Aorta (tissue), 5 donors: ENCODE data around the gene ZDHHC11B. TPM values are rescaled to one million over a fixed set of nuclear protein-coding genes. Genes with fewer than 3 reads are reported as not detected.
"Not testable (repeated sequence)": the region's sequence is repeated elsewhere in the genome, so short reads cannot be mapped to it uniquely, and the experiment has no call there.

Source experiments
- ATAC-seq: fragments of 200-7000 bp; cut with Tn5 transposase; one replicate; pipeline ENCODE4 v1.9.1; 2022; ENCODE audit warnings: moderate library complexity; ENCODE audit not compliant: low FRiP score
- DNase-seq, 2 donors: peaks; one replicate each; pipeline ENCODE4 v3.0.0-alpha.2; 2020
- H3K27ac ChIP-seq, 2 donors: one replicate each; pipeline ENCODE4 v1.5.1; 2013; ENCODE audit warnings: low read length in 2 of 2, mild to moderate bottlenecking in 2 of 2, moderate library complexity in 2 of 2, control low read depth in 1 of 2, inconsistent platforms in 1 of 2, low read depth in 1 of 2
- H3K27me3 ChIP-seq, 2 donors: one replicate each; pipeline ENCODE4 v1.6.1; 2013; ENCODE audit warnings: control low read depth in 1 of 2, low read length in 1 of 2, mild to moderate bottlenecking in 1 of 2, moderate library complexity in 1 of 2; ENCODE audit not compliant: insufficient read depth in 2 of 2, control insufficient read depth in 1 of 2
- H3K36me3 ChIP-seq, 2 donors: one replicate each; pipeline ENCODE4 v1.6.1; 2013; ENCODE audit warnings: control low read depth in 1 of 2, low read length in 1 of 2, mild to moderate bottlenecking in 1 of 2; ENCODE audit not compliant: insufficient read depth in 2 of 2, control insufficient read depth in 1 of 2
- H3K4me1 ChIP-seq, 2 donors: one replicate each; pipeline ENCODE4 v1.6.1; 2013; ENCODE audit warnings: low read length in 2 of 2, control low read depth in 1 of 2, mild to moderate bottlenecking in 1 of 2, moderate library complexity in 1 of 2; ENCODE audit not compliant: insufficient read depth in 2 of 2, control insufficient read depth in 1 of 2
- H3K4me3 ChIP-seq, 2 donors: one replicate each; pipeline ENCODE4 v1.5.1; 2013; ENCODE audit warnings: low read length in 2 of 2, control low read depth in 1 of 2, mild to moderate bottlenecking in 1 of 2
- H3K9me3 ChIP-seq: one replicate; pipeline ENCODE4 v1.6.1; 2013; ENCODE audit warnings: mild to moderate bottlenecking, low read length; ENCODE audit not compliant: control insufficient read depth
- WGBS, 2 donors: extraction: QIAGEN DNeasy Blood & Tissue Kit; methylation state at CpG; one replicate each; pipeline ENCODE4 v1.1.7; 2013; 5-methylcytosine and 5-hydroxymethylcytosine counted together
- intact Hi-C, 2 donors: fragments of 100-400 bp; cut with DNase I; formaldehyde crosslinking; loops; one replicate each; pipeline versions ENCODE4 v1.14.2 to v1.15.0; 2022
- polyA plus RNA-seq, 2 donors: library from polyadenylated mRNA; stranded (reverse); fragments of 200-250 nt; gene quantifications; one replicate each; pipeline ENCODE4 v1.2.3, GENCODE V29; 2013
- total RNA-seq, 2 donors: library from RNA; stranded (reverse); fragmentation: NEBNext Ultra II Directional; extraction: Animal tissue kit (Norgen Biotek cat#: 25700); gene quantifications; one replicate each; pipeline ENCODE4 v1.2.1, GENCODE V29; 2021
- donor health status: healthy with polysubstance abuse.
- donor health status: Bipolar disorder and iron deficiency.
- donor health status: DM: no; HTN: no; CAD: no.
- donor health status: DM: no; HTN: no; CAD: no.
- donor health status: DM: yes; HTN: yes; CAD: no.

The ZDHHC11B gene
- total and polyA plus RNA-seq, 4 donors = 2.0 to 17.7 (median 5.2) TPM

DNA sequence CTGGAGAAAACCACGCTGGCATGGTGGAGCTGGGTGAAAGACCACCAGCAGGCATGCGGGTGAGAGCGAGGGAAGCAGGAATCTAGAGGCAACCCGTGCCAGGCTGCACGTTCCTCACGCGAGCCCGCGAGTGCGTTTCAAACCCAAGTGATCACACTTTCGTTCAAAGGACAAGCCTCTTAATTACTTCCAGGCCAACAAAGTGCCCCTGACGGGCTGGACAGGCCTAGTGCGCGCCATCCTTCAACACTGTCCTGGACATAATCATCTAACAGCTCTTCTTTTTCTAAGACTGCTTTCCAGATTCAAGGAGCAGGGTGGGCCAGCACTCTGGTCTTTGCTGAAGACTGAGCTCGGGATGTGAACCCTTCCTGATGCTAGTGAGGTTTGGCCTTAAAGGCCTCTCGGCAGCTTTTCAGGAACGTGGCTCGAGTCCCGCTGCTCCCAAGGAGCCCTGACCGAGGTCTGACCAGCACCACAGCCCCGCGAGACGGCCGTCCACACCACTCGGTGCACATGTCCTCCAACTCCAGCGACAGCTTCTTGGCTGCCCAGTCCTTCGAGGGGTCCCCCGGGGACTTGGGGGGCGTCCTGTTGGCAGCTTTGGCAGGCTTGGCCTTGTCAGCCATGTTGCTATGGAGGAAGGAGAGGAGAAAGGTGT is 14.9 kb downstream of the ZDHHC11B start:
- H3K36me3 ChIP-seq, H3K4me1 ChIP-seq, H3K4me3 ChIP-seq, H3K27me3 ChIP-seq, ATAC-seq, H3K9me3 ChIP-seq, intact Hi-C loops, H3K27ac ChIP-seq: not testable (repeated sequence)
- WGBS, 2 donors = 89 to 92% methylated on average over 28 to 29 of the region's 29 CpGs
- DNase-seq = peak; percentile 47 to 82

DNA sequence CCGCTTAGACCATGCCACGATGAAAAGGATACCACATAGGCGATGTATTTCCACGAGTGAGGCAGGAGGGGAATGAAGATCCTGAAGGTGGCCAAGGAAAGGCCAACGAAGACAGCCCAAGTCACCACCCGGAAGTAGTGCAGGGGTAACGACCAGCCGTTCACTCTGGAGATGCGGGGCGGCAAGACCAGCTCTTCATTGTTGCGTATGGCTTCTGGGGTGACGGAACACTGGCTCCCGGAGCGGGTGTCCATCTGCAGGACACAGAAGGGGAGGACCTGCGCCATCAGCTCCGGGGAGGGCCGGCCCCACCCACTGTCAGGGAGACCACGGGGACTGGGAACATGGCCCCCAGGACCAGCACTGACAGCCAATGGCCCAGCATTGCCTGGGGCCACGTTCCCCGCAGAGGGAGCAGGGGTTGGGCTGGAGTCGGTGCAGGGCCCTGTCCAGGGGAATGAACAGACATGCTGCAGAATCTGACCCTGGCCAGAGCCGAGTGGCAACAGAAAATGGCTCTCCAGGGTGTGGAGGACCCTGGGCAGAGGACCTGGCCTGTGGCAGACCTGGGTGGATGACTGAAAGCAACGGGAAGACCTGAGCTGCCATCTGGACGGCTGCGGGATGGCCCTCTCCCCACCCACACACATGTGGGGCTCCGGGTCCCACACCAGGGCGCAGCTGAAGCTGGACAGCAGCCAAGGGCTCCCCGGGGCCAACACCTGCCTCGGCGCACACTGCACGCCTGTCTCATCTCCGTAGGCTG is 17.7 kb downstream of the ZDHHC11B start:
- Histone ChIP-seq H3K4me3 (no peak overlapping the region), H3K36me3 (peaks cover 0 to 1% of the 10 kb centered on the region in 2 donors), H3K27ac (no peak overlapping the region), H3K4me1 (no peaks in the 10 kb centered on the region), H3K27me3 (no peaks in the 10 kb centered on the region), H3K9me3 (no peaks in the 10 kb centered on the region)
- intact Hi-C loops = no loop called here
- peak; percentile 52 to 84 for DNase-seq
- ATAC-seq = no peak
- WGBS, 2 donors = 83 to 87% methylated on average over 29 to 32 of the region's 32 CpGs

DNA sequence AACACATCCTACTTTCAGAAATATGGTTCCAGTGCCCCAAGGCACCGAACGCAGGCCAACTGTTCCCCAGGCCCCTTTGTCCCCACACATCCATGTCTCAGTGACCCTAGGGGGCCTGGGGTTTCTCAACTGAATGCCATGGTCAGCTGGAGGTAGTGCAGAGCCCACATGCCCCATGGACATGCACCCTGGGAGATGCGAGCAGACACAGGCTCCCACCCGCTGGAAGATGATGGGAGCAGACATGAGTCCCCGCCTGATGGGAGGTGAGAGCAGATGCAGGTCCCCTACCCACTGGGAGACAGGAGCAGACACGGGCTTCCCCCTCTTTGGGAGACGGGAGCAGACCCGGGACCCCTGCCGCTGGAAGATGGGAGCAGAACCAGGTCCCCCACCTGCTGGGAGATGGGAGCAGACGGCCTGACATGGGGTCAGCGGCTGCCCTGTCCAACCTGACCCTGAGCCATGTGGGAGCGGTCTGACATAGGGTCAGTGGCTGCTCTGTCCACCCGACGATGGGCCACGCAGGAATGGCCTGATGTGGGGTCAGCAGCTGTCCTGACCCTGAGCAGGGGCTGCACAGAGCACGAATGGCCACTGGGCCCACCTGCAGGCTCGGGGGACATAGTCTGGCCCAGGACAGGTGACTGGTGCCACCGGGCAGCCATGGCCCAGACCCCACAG is 18.4 kb downstream of the ZDHHC11B start:
- Histone ChIP-seq H3K4me3 (no peak overlapping the region), H3K27me3 (no peaks in the 10 kb centered on the region), H3K9me3 (no peaks in the 10 kb centered on the region), H3K4me1 (no peaks in the 10 kb centered on the region), H3K27ac (no peak overlapping the region), H3K36me3 (peaks cover 0 to 1% of the 10 kb centered on the region in 2 donors)
- DNase-seq (peak; percentile 45 to 84), ATAC-seq (peak; percentile 3)
- WGBS, 2 donors = 89 to 94% methylated on average over 17 to 18 of the region's 18 CpGs
- intact Hi-C loops = no loop called here

DNA sequence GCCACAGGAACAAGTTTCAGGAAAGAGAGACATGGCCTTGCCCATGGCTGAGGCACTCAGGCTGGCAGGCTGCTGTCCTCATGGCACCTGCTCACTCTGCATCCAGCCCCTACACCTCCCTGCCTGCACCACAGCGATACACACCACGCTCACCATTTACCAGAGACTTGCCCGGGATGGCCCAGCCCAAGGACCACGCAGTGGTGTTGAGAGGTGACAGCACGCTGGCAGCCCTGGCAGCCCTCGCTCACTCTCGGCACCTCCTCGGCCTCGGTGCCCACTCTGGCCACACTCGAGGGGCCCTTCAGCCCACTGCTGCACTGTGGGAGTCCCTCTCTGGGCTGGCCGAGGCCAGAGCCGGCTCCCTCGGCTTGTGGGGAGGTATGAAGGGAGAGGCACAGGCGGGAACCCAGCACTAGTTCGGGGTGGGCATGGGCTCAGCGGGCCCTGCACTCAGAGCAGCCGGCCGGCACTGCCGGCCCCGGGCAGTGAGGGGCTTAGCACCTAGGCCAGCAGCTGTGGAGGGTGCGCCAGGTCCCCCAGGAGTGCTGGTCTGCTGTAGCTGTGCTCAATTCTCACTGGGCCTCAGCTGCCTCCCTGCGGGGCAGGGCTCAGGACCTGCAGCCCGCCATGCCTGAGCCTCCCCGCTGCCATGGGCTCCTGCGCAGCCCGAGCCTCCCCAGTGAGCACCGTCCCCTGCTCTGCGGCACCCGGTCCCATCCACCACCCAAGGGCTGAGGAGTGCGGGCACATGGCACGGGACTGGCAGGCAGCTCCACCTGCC is 20.3 kb downstream of the ZDHHC11B start:
- no peak for ATAC-seq
- H3K36me3 ChIP-seq = peaks cover 0 to 1% of the 10 kb centered on the region in 2 donors
- H3K27me3 ChIP-seq = no peaks in the 10 kb centered on the region
- intact Hi-C loops = no loop called here
- WGBS, 2 donors = 95 to 98% methylated on average over 28 to 31 of the region's 31 CpGs
- no peak overlapping the region for H3K27ac ChIP-seq
- H3K4me1 ChIP-seq = no peaks in the 10 kb centered on the region
- H3K9me3 ChIP-seq = no peaks in the 10 kb centered on the region
- DNase-seq = peak; percentile 49 to 83
- no peak overlapping the region for H3K4me3 ChIP-seq

DNA sequence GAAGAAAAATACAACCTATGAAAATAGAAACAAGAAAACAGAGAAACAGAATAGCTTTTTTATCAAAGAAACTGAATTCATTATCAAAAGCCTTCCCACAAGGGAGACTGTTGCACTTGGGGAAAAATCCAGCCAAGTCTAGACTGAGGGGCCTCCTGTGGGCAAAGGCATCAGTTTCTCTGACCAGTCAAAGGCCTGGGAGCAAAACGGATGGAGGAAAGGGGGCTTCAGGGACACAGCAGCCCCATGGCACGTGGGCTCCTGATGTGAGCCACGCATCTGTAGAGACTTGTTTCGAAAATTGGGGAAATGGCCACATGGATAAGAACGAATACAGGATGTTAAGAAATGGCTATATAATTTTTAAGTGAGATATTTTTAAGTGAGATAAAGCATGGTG is 21.1 kb downstream of the ZDHHC11B start:
- DNase-seq (peak; percentile 6 to 61), ATAC-seq (no peak)
- H3K27ac ChIP-seq = no peak overlapping the region
- 78 to 83% methylated on average over 5 of the region's 5 CpGs for WGBS, 2 donors
- no peak overlapping the region for H3K4me3 ChIP-seq
- H3K9me3 ChIP-seq = no peaks in the 10 kb centered on the region
- intact Hi-C loops = no loop called here
- no peaks in the 10 kb centered on the region for H3K27me3 ChIP-seq
- H3K36me3 ChIP-seq = peaks cover 0 to 1% of the 10 kb centered on the region in 2 donors
- no peaks in the 10 kb centered on the region for H3K4me1 ChIP-seq

DNA sequence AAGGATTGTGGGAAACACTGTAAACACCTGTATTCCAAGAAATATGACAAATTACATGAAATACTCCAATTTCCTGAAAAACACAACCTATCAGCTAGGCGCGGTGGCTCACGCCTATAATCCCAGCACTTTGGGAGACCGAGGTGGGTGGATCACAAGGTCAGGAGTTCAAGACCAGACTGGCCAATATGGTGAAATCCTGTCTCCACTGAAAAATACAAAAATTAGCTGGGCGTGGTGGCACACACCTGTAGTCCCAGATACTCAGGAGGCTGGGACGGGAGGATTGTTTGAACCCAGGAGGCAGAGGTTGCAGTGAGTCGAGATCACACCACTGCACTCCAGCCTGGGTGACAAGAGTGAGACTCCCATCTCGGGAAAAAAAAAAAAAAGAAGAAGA is 21.5 kb downstream of the ZDHHC11B start:
- H3K4me1 ChIP-seq, H3K36me3 ChIP-seq, ATAC-seq, H3K27me3 ChIP-seq, H3K27ac ChIP-seq, H3K4me3 ChIP-seq, intact Hi-C loops, H3K9me3 ChIP-seq: not testable (repeated sequence)
- DNase-seq = peak; percentile 9 to 49
- 91 to 97% methylated on average over 8 of the region's 8 CpGs for WGBS, 2 donors

DNA sequence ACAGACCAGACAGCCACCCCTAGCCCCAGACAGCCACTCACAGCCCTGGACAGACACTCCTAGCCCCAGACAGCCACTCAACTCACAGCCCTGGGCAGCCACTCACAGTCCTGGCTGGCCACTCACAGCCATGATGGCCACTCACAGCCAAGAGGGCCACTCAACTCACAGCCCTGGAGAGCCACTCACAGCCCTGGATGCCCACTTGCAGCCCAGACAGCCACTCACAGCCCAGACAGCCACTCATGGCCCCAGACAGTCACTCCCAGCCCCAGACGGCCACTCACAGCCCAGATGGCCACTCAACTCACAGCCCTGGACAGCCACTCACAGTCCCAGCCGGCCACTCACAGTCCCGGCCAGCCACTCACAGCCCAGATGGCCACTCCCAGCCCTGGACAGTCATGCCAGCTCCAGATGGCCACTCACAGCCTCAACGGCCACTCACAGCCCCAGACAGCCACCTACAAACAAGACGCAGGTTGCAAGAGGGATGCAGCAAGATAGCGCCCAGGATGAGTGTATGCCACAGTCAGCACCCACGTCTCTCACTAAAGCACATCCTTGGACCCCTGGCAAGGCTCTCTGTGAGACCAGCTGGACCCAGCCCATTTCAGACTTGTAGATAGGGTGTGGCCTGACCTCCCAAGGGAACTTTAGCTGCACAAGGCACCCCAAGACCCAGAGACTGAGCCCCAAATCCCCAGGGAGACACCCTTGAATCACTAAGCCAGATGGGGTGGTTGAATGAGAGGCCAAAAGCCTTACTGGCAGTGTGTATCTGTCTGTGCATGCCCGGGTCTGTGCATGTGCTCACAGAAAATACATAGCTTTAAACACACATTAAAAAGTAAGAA is 22.4 kb downstream of the ZDHHC11B start:
- Histone ChIP-seq H3K4me1 (no peaks in the 10 kb centered on the region), H3K27me3 (no peaks in the 10 kb centered on the region), H3K4me3 (no peak overlapping the region), H3K36me3 (peaks cover 0 to 1% of the 10 kb centered on the region in 2 donors), H3K27ac (no peak overlapping the region), H3K9me3 (no peaks in the 10 kb centered on the region)
- intact Hi-C loops = no loop called here
- WGBS, 2 donors = 82 to 89% methylated on average over 8 of the region's 8 CpGs
- DNase-seq = peak; percentile 49 to 84
- no peak for ATAC-seq
